SU-DHL-6 (cell line): ENCODE data around the gene DNAH5.

ENCODE experiments used
- H2AFZ ChIP-seq: fragments of 200-600 bp; sonication (generic); 2 replicates; pipeline ENCODE4 v1.6.1; 2014; ENCODE audit warnings: low read depth, mild to moderate bottlenecking, moderate library complexity, mixed read lengths, antibody characterized with exemption, low read length; ENCODE audit not compliant: severe bottlenecking
- H3F3A ChIP-seq: fragments of 200-600 bp; shearing (Covaris generic); 2 replicates; pipeline ENCODE4 v1.6.0; 2016; ENCODE audit warnings: antibody characterized with exemption, mild to moderate bottlenecking; ENCODE audit not compliant: insufficient read depth
- H3K27ac ChIP-seq: fragments of 200-600 bp; sonication (generic); 2 replicates; pipeline ENCODE4 v1.5.1; 2016; ENCODE audit warnings: low read depth, mild to moderate bottlenecking, low read length, moderate library complexity, mixed read lengths
- H3K27me3 ChIP-seq: fragments of 200-600 bp; sonication (generic), shearing (Covaris generic); 2 replicates; pipeline ENCODE4 v1.6.0; 2014; ENCODE audit warnings: mild to moderate bottlenecking, low read length
- H3K36me3 ChIP-seq: fragments of 200-600 bp; sonication (generic); 2 replicates; pipeline ENCODE4 v1.6.1; 2014; ENCODE audit warnings: mild to moderate bottlenecking, low read length, mixed read lengths
- H3K4me2 ChIP-seq: fragments of 300-600, 200-600 bp; shearing (Covaris generic), sonication (generic); 2 replicates; pipeline ENCODE4 v1.6.0; 2014; ENCODE audit warnings: low read length, low read depth, mild to moderate bottlenecking; ENCODE audit not compliant: poor library complexity, severe bottlenecking
- H3K4me3 ChIP-seq: fragments of 200-600 bp; sonication (generic); 2 replicates; pipeline ENCODE4 v1.5.1; 2014; ENCODE audit warnings: antibody characterized with exemption, low read length, mild to moderate bottlenecking, mixed read lengths; ENCODE audit not compliant: insufficient read depth, poor library complexity, severe bottlenecking
- H3K79me2 ChIP-seq: fragments of 200-600 bp; sonication (generic); 2 replicates; pipeline ENCODE4 v1.6.1; 2014; ENCODE audit warnings: mild to moderate bottlenecking, low read length, moderate library complexity; ENCODE audit not compliant: insufficient read depth
- H3K9ac ChIP-seq: fragments of 200-600 bp; sonication (generic); 2 replicates; pipeline ENCODE4 v1.7.0; 2014; ENCODE audit warnings: mild to moderate bottlenecking, low read length
- H3K9me2 ChIP-seq: fragments of 200-600 bp; sonication (generic); replicated peaks from 2 replicates; pipeline ENCODE4 v1.6.1; 2014; ENCODE audit warnings: low read length; ENCODE audit not compliant: insufficient read depth
- H3K9me3 ChIP-seq: fragments of 200-600 bp; sonication (generic); 2 replicates; pipeline ENCODE4 v1.6.1; 2014; ENCODE audit warnings: low read length, mixed read lengths; ENCODE audit not compliant: insufficient read depth
- H4K20me1 ChIP-seq: fragments of 200-600 bp; sonication (generic); 2 replicates; pipeline ENCODE4 v1.6.1; 2014; ENCODE audit warnings: low read depth, mild to moderate bottlenecking, antibody characterized with exemption, low read length, moderate library complexity, mixed read lengths
- CTCF ChIP-seq: fragments of 200-600 bp; sonication (generic); IDR thresholded peaks from one replicate; pipeline ENCODE4 v1.5.1; 2017; ENCODE audit warnings: antibody characterized with exemption, mild to moderate bottlenecking, low read length, moderate library complexity; ENCODE audit not compliant: insufficient read depth, poor library complexity, severe bottlenecking
- EZH2phosphoT487 ChIP-seq: fragments of 200-600 bp; sonication (generic), shearing (Covaris generic); conservative IDR thresholded peaks from 2 replicates; pipeline ENCODE4 v1.6.1; 2018; ENCODE audit warnings: mild to moderate bottlenecking, antibody characterized with exemption, low read length, moderate library complexity, mixed read lengths

The DNAH5 gene

GRCh38 chr5:13731121-13731628, 213.3 kb downstream of the DNAH5 start:
- no peaks in the 10 kb centered on the region for H3K36me3 ChIP-seq

GRCh38 chr5:13708906-13709305, 235.6 kb downstream of the DNAH5 start:
- H3F3A ChIP-seq: no peaks in the 10 kb centered on the region
- H3K9me3 ChIP-seq: no peaks in the 10 kb centered on the region
- no peak overlapping the region for H3K4me3 ChIP-seq
- H2AFZ ChIP-seq: no peak overlapping the region
- H4K20me1 ChIP-seq: no peaks in the 10 kb centered on the region
- H3K79me2 ChIP-seq: no peaks in the 10 kb centered on the region
- no peak overlapping the region for H3K4me2 ChIP-seq
- no peaks in the 10 kb centered on the region for H3K9me2 ChIP-seq
- H3K36me3 ChIP-seq: no peaks in the 10 kb centered on the region
- TF ChIP-seq CTCF (no peak), EZH2phosphoT487 (no peak)
- H3K9ac ChIP-seq: no peak overlapping the region
- no peak overlapping the region for H3K27ac ChIP-seq
- H3K27me3 ChIP-seq: no peaks in the 10 kb centered on the region

More at GRCh38 chr5:13731121-13731628, 213.3 kb downstream of the DNAH5 start:
- Histone ChIP-seq H3F3A (no peaks in the 10 kb centered on the region), H4K20me1 (no peaks in the 10 kb centered on the region), H3K27me3 (no peaks in the 10 kb centered on the region), H3K27ac (no peak overlapping the region), H2AFZ (no peak overlapping the region), H3K4me2 (no peak overlapping the region), H3K9ac (no peak overlapping the region), H3K9me2 (no peaks in the 10 kb centered on the region; the same call in 1 of the 2 replicates), H3K4me3 (no peak overlapping the region), H3K9me3 (no peaks in the 10 kb centered on the region), H3K79me2 (no peaks in the 10 kb centered on the region)
- TF ChIP-seq CTCF (no peak), EZH2phosphoT487 (no peak)

GRCh38 chr5:13708432-13708831, 236.1 kb downstream of the DNAH5 start:
- Histone ChIP-seq H3K9me2 (no peaks in the 10 kb centered on the region), H3K79me2 (no peaks in the 10 kb centered on the region), H3K9me3 (no peaks in the 10 kb centered on the region), H3K4me2 (no peak overlapping the region), H3K27me3 (no peaks in the 10 kb centered on the region), H3K36me3 (no peaks in the 10 kb centered on the region), H3K4me3 (no peak overlapping the region), H2AFZ (no peak overlapping the region), H4K20me1 (no peaks in the 10 kb centered on the region), H3K9ac (no peak overlapping the region), H3F3A (no peaks in the 10 kb centered on the region), H3K27ac (no peak overlapping the region)
- TF ChIP-seq EZH2phosphoT487 (no peak), CTCF (no peak)
